Fibroblast of skin of right quadriceps (primary cell): Measurements from ENCODE around the gene SLC22A7.

Experiments
- DNase-seq: peaks from one replicate; pipeline ENCODE4 v3.0.0-alpha.2; 2013

Gene SLC22A7

DNA sequence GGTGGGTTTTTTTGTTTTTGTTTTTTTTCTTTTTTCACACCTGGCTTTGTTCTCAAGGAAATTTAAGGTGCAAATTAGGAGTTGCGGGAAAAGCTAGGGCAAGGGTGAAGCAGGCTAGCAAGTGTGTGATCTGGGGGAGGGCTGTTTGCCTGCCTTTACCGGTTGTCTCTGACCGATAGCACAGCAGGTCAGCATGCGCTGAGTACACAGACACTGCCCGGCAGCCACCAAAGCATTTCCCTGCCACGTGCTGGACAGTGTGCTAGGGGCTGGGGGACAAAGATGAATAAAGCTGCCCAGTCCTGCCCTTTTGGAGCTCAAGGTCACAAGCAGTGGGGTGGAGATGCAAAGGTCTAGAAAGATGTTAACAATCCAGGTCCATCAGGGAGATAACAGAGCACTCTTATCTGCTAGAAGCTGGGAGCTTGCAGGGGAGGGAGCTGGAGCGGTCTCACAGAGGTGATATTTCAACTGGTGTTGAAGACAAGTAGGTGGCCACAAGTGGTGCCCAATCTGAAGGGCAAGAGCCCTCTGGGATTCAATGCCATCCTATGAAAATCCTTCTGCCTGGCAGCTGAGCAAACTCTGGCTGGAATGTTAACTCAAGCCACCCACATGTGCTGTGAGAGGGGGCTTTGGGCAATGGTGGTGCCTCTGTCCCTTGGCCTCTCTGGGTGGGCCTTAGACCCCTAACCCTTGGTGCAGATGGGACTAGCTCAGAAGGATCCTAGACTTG is 30.3 kb upstream of the SLC22A7 start:
- DNase-seq = no peak

DNA sequence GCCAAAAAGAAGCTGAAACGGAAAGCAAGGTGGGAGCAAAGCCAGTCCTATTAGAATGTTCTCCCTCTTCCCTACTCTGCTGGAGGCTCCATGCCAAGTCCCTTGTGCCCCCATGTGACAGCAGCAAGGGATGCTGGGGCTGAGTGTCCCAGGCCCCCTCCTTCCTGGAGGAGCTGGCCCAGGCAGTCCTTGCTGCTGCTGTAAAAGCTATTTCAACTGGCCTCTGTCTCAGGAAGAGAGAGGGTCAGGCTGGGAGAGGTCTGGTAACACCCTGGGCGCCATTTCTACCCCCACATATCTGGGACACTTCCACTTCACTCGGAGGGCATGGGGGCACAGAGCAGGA is 29.7 kb upstream of the SLC22A7 start:
- DNase-seq = no peak

GRCh38 chr6:43268782-43269272 is 29.2 kb upstream of the SLC22A7 start:
- DNase-seq = no peak

GRCh38 chr6:43269273-43270007 is 28.6 kb upstream of the SLC22A7 start:
- peak; percentile 18 for DNase-seq

DNA sequence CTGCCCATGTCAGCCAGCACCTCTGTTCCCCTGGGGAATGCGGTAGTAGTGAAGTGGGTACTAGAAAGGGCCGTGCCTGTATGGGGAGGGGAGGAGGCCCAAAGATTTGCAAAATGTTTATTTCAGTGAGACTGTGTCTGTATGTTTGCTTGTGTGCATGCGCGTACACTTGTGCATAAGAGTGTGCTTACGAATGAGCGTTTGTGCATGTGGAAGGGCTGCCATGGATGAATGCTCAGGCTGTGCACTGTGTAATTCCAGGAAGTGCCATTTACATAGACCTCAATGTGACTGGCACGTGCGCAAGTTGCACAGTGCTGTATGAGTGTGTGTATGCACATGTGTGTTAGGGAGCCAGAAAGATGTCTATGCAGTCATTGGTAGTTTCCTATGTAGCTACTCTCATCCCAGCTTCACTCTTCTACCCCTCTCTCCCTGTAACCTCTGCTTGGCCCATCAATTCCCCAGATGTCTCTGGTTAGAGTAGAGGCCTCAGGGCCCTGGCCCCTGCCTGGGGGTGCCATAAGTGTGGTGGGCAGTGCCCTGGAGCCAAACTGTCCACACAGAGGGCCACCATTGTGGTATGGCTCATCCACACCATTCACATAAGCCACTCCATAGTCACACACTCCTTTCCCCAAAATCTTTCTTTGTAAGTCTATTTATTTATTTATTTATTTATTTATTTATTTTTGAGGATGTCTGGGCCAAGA is 26.8 kb upstream of the SLC22A7 start:
- DNase-seq = no peak

GRCh38 chr6:43271944-43272343 is 26.1 kb upstream of the SLC22A7 start:
- DNase-seq = no peak

GRCh38 chr6:43273707-43274106 is 24.4 kb upstream of the SLC22A7 start:
- no peak for DNase-seq

GRCh38 chr6:43274127-43274915 is 23.7 kb upstream of the SLC22A7 start:
- DNase-seq = no peak

- DNase-seq = no peak
Measured at GRCh38 chr6:43274916-43275597, 23.0 kb upstream of the SLC22A7 start.

- no peak for DNase-seq
Measured at GRCh38 chr6:43275801-43276576, 22.1 kb upstream of the SLC22A7 start.

DNA sequence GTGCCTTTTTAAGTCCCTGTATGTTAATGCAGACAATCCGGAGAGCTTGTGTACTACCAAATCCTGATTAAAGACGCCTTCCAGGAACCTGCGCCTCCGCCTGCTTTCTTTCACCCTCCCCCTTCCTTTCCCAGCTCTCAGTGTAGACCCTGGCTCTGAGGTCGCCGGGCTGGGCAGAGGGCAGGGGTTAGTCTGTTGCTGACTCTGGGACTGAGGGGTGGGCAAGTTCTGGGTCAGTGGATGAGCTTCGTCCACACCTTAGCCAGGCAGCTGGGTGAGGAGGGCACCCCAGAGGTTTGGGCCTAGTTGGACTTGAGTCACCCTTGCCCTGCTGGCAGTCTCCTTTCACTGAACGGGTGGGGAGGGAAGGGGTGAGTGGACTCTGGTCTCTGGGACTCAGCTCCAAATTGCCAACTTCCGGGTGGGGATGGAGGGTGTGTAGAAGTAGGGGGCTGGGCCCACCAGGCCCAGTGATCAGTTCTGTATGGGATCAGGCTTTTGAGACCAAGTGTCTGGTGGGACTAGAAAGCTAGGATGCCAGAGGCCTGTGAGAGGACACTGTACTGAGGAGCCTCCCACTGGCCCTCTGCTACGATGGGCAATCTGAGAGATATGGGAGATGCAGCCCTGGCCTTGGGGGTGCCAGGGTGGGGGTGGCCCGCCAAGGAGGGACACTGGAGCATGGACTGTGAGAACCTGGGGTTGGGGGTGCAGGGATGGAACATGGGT is 21.3 kb upstream of the SLC22A7 start:
- no peak for DNase-seq

DNA sequence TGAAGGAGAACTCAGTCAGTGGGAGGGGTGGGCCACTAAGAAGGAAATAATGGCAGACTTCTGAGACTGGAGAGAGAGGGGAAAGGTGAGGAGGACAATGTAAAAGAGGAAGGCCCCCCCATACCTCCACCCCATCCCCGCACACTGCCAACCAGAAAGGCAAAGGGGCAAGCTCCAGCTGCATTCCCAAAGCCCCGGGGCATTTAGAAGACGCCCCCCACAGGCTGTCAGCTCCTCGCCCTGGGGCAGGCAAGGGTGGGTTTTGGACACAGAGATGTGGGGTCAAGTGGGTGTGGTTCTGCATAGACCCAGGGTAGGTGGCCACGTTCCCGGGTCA is 20.8 kb upstream of the SLC22A7 start:
- no peak for DNase-seq

- peak; percentile 46 for DNase-seq
Measured at GRCh38 chr6:43277643-43278523, 20.2 kb upstream of the SLC22A7 start.

- peak; percentile 68 for DNase-seq
Measured at GRCh38 chr6:43278524-43279078, 19.5 kb upstream of the SLC22A7 start.

DNA sequence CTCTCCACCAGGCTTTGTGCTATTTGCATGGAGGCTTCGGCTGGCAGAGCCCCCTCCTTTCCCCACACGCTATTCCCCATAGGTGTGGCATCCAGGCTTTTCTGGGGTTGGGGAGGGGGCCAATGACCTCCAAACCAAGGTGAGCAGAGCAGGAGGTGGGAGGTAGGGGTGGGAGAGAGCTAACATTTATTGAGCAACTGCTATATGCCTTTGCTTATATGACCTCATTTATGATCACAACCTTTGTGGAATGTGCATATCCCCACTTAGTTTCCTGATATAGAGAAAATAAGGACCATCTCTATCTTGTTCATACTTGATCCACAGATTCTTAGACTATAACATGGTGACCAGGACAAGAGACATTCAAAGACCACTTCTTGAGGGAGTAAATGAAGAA is 17.8 kb upstream of the SLC22A7 start:
- DNase-seq = no peak

- DNase-seq = no peak
Measured at GRCh38 chr6:43282060-43282459, 16.0 kb upstream of the SLC22A7 start.

DNA sequence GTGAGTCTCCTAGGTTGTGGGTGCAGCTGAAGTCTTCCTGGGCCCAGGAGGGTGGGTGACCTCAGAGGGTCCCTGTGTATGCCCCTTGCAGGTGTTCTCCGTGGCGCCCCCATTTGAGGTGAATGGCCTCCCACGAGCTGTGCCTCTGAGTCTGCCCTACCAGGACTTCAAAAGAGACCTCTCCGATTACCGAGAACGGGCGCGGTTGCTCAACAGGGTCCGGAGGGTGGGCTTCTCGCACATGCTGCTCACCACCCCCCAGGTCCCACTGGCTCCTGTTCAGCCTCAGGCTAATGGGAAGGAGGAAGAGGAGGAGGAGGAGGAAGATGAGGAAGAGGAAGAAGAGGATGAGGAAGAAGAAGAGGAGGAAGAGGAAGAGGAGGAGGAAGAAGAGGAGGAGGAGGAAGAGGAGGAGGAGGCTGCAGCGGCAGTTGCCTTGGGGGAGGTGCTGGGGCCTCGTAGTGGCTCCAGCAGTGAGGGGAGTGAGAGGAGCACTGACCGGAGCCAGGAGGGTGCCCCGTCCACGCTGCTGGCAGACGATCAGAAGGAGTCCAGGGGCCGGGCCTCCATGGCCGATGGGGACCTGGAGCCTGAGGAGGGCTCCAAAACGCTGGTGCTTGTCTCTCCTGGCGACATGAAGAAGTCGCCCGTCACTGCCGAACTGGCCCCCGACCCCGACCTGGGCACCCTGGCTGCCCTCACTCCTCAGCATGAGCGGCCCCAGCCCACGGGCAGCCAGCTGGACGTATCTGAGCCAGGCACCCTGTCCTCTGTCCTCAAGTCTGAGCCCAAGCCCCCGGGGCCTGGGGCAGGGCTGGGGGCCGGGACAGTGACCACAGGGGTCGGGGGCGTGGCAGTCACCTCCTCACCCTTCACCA is 15.2 kb upstream of the SLC22A7 start:
- no peak for DNase-seq

DNA sequence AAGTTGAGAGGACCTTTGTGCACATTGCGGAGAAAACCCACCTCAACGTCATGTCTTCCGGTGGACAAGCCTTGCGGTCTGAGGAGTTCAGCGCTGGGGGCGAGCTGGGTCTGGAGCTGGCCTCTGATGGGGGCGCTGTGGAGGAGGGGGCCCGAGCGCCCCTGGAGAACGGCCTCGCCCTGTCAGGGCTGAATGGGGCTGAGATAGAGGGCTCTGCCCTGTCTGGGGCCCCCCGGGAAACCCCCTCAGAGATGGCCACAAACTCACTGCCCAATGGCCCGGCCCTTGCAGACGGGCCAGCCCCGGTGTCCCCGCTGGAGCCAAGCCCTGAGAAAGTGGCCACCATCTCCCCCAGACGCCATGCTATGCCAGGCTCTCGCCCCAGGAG is 14.6 kb upstream of the SLC22A7 start:
- no peak for DNase-seq

GRCh38 chr6:43283905-43284304 is 14.2 kb upstream of the SLC22A7 start:
- DNase-seq = no peak
